CD4-positive, alpha-beta T cell (primary cell): Measurements from ENCODE around the gene BCAR1. TPM values are rescaled to one million over a fixed set of nuclear protein-coding genes. Genes with fewer than 3 reads are reported as not detected.

Source experiments
- ATAC-seq: fragments of 200-7000 bp; cut with Tn5 transposase; one replicate; pipeline ENCODE4 v1.10.0; 2022; ENCODE audit warnings: mild to moderate bottlenecking; ENCODE audit not compliant: poor library complexity
- CTCF ChIA-PET: fragments of 350-600 bp; sonication (Branson Sonifier 250); formaldehyde crosslinking; loops from one replicate; lab custom pipeline; 2021; ENCODE audit warnings: antibody characterized with exemption, inconsistent platforms; lab: Charles Lee
- POLR2A ChIA-PET: fragments of 350-600 bp; sonication (Branson Sonifier 250); formaldehyde crosslinking; loops from one replicate; lab custom pipeline; 2021; ENCODE audit warnings: antibody characterized with exemption, inconsistent platforms; lab: Charles Lee
- DNase-seq, 14 experiments: peaks; one replicate each; pipeline ENCODE4 v3.0.0-alpha.2; 2013 to 2020; ENCODE audit warnings: mixed read lengths in 2 of 14
- H3K27ac ChIP-seq, 2 donors: one replicate each; pipeline versions ENCODE4 v1.5.1 to v1.7.0; 2013; ENCODE audit warnings: low read length in 2 of 2, low read depth in 1 of 2, mild to moderate bottlenecking in 1 of 2
- H3K27me3 ChIP-seq, 2 experiments: 1 replicate in 1 of 2; 2 replicates in 1 of 2; pipeline versions ENCODE4 v1.6.1 to v1.7.0; 2013; ENCODE audit warnings: low read length in 2 of 2, control low read depth in 1 of 2, mild to moderate bottlenecking in 1 of 2, moderate library complexity in 1 of 2; ENCODE audit not compliant: insufficient read depth in 2 of 2, control insufficient read depth in 1 of 2
- H3K36me3 ChIP-seq: one replicate; pipeline ENCODE4 v1.6.1; 2013; ENCODE audit warnings: low read length, control low read depth; ENCODE audit not compliant: insufficient read depth
- H3K4me1 ChIP-seq: one replicate; pipeline ENCODE4 v1.6.1; 2013; ENCODE audit warnings: low read length, control low read depth; ENCODE audit not compliant: insufficient read depth
- H3K4me3 ChIP-seq: one replicate; pipeline ENCODE4 v1.5.1; 2013; ENCODE audit warnings: mild to moderate bottlenecking, low read length, moderate library complexity
- H3K9me3 ChIP-seq, 2 experiments: 1 replicate in 1 of 2; 2 replicates in 1 of 2; pipeline versions ENCODE4 v1.6.1 to v1.7.0; 2013; ENCODE audit warnings: low read length in 2 of 2, mild to moderate bottlenecking in 2 of 2, control low read depth in 1 of 2, moderate library complexity in 1 of 2; ENCODE audit not compliant: control insufficient read depth in 1 of 2, insufficient read depth in 1 of 2
- H3K27ac Mint-ChIP-seq: one replicate; pipeline ENCODE4 v1.8.0; 2020; ENCODE audit warnings: mixed read lengths
- H3K27me3 Mint-ChIP-seq: one replicate; pipeline ENCODE4 v1.8.0; 2021; ENCODE audit warnings: mixed read lengths
- H3K36me3 Mint-ChIP-seq: one replicate; pipeline ENCODE4 v1.8.0; 2021; ENCODE audit warnings: low read depth, mixed read lengths
- H3K4me1 Mint-ChIP-seq: one replicate; pipeline ENCODE4 v1.8.0; 2021; ENCODE audit warnings: low read depth, mixed read lengths
- H3K4me3 Mint-ChIP-seq: one replicate; pipeline ENCODE4 v1.8.0; 2020; ENCODE audit warnings: mild to moderate bottlenecking, mixed read lengths
- H3K9me3 Mint-ChIP-seq: one replicate; pipeline ENCODE4 v1.8.0; 2020; ENCODE audit warnings: mixed read lengths
- CTCF ChIP-seq: fragments of 200-600 bp; IDR thresholded peaks from one replicate; pipeline ENCODE4 v1.8.0; 2022; ENCODE audit warnings: antibody characterized with exemption, mild to moderate bottlenecking
- intact Hi-C, 2 experiments: fragments of 100-400 bp; cut with DNase I in 1 of 2; cut with micrococcal nuclease in 1 of 2; formaldehyde crosslinking; loops; one replicate each; pipeline versions ENCODE4 v1.15.1 to v1.9.0; 2023 to 2025; cut with DNase I, micrococcal nuclease
- total RNA-seq, 174 experiments: library from RNA in 2 of 174; stranded (reverse) in 2 of 174; gene quantifications; one replicate each; pipeline ENCODE4 v1.2.3 and lab custom pipeline; 2021 to 2026

Gene BCAR1
- total RNA-seq, 2 experiments from 2014 or later: 0.08 to 0.17 TPM

- Mint-ChIP-seq H3K27me3 (peaks cover under 1% of the 10 kb centered on the region), H3K9me3 (no peaks in the 10 kb centered on the region), H3K36me3 (no peaks in the 10 kb centered on the region), H3K4me1 (peaks cover 11% of the 10 kb centered on the region), H3K4me3 (no peak overlapping the region), H3K27ac (no peak overlapping the region)
- ChIA-PET POLR2A (no interaction called here), CTCF (no interaction called here)
- DNase-seq (peak in 1 of 14 experiments; percentile 16), ATAC-seq (no peak)
- TF ChIP-seq CTCF: no peak
- Histone ChIP-seq H3K27me3 (no peaks in the 10 kb centered on the region), H3K9me3 (no peaks in the 10 kb centered on the region), H3K4me3 (no peak overlapping the region), H3K27ac (no peak overlapping the region), H3K4me1 (peaks cover 8% of the 10 kb centered on the region), H3K36me3 (no peaks in the 10 kb centered on the region)
- intact Hi-C loops: loop anchor here in 1 of 2 experiments (2.0 kb wide), 1 partner anchor 20 kb away; no protein-coding TSS in a partner anchor
These were observed 29.1 kb downstream of the BCAR1 start for GRCh38 chr16:75222271-75222783.

- H3K27ac Mint-ChIP-seq: peak overlapping the region; percentile 84
These were observed 31.6 kb downstream of the BCAR1 start for GRCh38 chr16:75219838-75220237.

GRCh38 chr16:75219088-75219487 is 32.3 kb downstream of the BCAR1 start:
- H3K9me3 ChIP-seq: no peaks in the 10 kb centered on the region
- no peak for TF ChIP-seq CTCF
- no peaks in the 10 kb centered on the region for H3K27me3 ChIP-seq
- Mint-ChIP-seq H3K27ac (peak overlapping the region; percentile 84), H3K9me3 (no peaks in the 10 kb centered on the region), H3K36me3 (no peaks in the 10 kb centered on the region), H3K4me1 (peaks cover 11% of the 10 kb centered on the region), H3K27me3 (no peaks in the 10 kb centered on the region), H3K4me3 (no peak overlapping the region)
- ChIA-PET POLR2A (interaction anchor here (1.1 to 2.4 kb wide), 4 partner anchors 15 to 430 kb away, joined by 3 to 10 read pairs (median 3); no protein-coding TSS in a partner anchor), CTCF (interaction anchor here (1.0 to 1.2 kb wide), 2 partner anchors 15 to 20 kb away, joined by 3 to 4 read pairs; no protein-coding TSS in a partner anchor)
- intact Hi-C loops: no loop called here
- no peak overlapping the region for H3K4me3 ChIP-seq
- ATAC-seq (no peak), DNase-seq (no peak)
- no peak overlapping the region for H3K27ac ChIP-seq
- H3K4me1 ChIP-seq: peaks cover 8% of the 10 kb centered on the region
- no peaks in the 10 kb centered on the region for H3K36me3 ChIP-seq

More at GRCh38 chr16:75219838-75220237, 31.6 kb downstream of the BCAR1 start:
- Histone ChIP-seq H3K4me1 (peaks cover 8% of the 10 kb centered on the region), H3K27me3 (no peaks in the 10 kb centered on the region), H3K27ac (no peak overlapping the region), H3K36me3 (no peaks in the 10 kb centered on the region), H3K9me3 (no peaks in the 10 kb centered on the region), H3K4me3 (peak overlapping the region; percentile 41)
- intact Hi-C loops: loop anchor here in 1 of 2 experiments (2.0 kb wide), 1 partner anchor 19 kb away; no protein-coding TSS in a partner anchor
- H3K9me3 Mint-ChIP-seq: no peaks in the 10 kb centered on the region
- no peaks in the 10 kb centered on the region for H3K27me3 Mint-ChIP-seq
- CTCF ChIA-PET: interaction anchor here (1.0 to 1.2 kb wide), 2 partner anchors 14 to 20 kb away, joined by 3 to 4 read pairs; no protein-coding TSS in a partner anchor
- no peaks in the 10 kb centered on the region for H3K36me3 Mint-ChIP-seq
- TF ChIP-seq CTCF: no peak
- POLR2A ChIA-PET: interaction anchor here (0.6 to 2.4 kb wide), 9 partner anchors 14 to 429 kb away, joined by 3 to 10 read pairs (median 3); no protein-coding TSS in a partner anchor
- peaks cover 11% of the 10 kb centered on the region for H3K4me1 Mint-ChIP-seq
- ATAC-seq: peak; percentile 89
- DNase-seq: peak in 3 of 14 experiments; percentile 30 to 49 (median 31)
- peak overlapping the region; percentile 87 for H3K4me3 Mint-ChIP-seq
